NCI-H2171 (cell line): Measurements from ENCODE around the gene OAS3.
"Not testable (repeated sequence)": the region's sequence is repeated elsewhere in the genome, so short reads cannot be mapped to it uniquely, and the experiment has no call there.

Experiments used
- DNase-seq: peaks from one replicate; lab custom pipeline; 2025; lab: John Stamatoyannopoulos, UW

OAS3 gene

DNA sequence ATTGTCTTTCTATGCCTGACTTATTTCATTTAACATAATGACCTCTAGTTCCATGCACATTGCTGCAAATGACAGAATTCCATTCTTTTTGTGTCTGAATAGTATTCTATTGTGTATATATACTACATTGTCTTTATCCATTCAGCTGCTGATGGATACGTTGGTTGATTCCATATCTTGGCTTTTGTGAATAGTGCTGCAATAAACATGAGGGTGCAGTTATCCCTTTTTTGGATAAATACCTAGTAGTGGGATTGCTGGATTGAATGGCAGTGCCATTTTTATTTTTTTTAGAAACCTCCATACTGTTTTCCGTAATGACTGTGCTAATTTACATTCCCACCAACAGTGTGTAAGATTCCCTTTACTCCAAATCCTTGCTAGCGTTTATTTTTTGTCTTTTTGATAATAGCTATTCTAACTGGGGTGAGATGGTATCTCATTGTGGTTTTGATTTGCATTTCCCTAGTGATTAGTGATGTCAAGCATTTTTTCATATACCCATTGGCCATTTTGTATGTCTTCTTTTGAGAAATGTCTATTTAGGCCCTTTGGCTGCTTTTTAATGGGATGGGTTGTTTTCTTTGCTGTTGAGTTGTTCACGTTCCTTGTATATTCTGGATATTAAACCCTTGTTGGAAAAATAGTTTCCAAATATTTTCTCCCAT, 42.4 kb downstream of the OAS3 start:
- DNase-seq, result no peak

DNA sequence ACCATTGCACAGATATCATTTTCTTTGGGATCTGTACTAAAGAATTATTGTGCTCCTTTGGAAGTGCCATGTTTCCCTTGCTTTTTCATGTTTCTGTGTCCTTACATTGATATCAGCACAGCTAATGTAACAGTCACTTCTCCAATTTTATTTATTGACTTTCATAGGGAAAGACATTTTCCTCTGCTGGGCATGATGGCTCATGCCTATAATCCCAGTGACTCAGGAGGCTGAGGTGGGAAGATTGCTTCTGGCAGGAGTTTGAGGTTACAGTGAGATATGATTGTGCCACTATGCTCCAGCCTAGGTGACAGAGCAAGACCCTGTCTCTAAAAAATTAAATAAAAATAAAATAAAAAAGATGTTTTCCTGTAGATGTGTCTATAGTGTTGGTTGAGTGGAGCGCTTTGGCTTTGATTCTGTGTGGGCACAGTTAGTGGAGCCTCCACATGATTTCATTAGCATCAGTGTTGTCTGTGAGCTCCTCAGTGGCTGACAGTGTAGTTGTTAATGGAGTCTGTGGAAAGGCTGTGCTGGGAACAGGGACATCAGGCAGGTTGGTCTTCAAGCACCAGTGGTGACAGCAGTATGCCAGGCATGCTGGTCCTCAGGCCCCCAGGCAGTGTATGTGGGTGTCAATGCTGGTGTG, 47.5 kb downstream of the OAS3 start:
- DNase-seq, result no peak

DNA sequence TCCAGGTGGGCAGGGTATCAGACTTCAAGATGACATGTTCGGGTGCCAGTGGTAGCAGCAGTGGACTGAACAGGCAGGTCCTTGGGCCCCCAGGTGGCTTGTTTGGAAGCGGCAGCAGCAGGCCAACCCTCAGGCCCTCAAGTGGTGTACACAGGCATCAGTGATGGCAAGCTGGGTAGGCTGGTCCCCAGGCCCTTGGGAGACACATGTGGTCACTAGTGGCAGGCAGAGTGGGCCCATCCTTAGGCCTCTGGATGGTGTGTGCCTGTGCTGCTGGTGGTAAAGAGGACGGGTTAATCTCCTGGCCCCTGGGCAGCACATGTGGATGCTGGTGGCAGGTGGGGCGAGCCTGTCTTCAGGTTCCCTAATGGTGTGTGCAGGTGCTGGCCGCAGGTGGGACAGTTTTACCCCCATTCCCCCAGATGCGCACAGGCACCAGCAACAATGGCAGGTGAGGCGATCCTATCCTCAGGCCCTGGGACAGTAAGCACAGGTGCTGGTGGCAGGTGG, 48.1 kb downstream of the OAS3 start:
- no peak for DNase-seq

DNA sequence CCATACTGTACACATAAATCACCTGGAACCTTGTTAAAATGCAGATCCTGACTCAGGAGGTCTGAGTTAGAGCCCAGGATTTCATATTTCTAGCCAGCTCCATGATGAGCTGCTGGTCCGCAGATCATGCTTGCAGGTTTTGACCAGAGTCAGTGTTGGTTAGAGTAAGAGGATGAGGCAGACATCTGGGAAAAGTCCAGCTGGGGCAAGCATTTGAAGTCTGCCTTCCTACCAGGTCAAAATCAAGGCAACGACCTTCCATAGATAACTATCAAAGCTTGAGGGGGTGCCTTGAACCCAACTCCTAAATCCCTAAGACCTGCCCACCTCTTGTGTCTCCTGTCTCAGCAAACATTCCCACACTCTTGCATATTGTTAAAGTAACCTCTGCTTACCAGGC, 49.3 kb downstream of the OAS3 start:
- no peak for DNase-seq

DNA sequence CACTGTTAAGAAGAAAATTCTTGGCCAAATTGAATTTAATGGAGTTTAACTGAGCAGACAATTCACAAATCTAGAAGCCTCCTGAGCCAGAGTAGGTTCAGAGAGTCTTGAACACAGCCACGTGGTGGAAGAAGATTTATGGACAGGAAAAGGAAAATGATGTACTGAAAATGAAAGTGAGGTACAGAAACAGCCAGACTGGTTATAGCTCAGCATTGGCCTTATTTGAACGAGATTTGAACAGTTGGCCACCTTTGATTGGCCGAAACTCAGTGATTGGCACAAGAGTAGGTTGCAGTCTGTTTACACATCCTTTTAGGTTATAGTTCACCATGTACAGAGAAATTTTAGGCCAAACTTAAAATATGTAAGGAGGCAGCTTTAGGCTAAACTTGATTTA, 50.0 kb downstream of the OAS3 start:
- no peak for DNase-seq

DNA sequence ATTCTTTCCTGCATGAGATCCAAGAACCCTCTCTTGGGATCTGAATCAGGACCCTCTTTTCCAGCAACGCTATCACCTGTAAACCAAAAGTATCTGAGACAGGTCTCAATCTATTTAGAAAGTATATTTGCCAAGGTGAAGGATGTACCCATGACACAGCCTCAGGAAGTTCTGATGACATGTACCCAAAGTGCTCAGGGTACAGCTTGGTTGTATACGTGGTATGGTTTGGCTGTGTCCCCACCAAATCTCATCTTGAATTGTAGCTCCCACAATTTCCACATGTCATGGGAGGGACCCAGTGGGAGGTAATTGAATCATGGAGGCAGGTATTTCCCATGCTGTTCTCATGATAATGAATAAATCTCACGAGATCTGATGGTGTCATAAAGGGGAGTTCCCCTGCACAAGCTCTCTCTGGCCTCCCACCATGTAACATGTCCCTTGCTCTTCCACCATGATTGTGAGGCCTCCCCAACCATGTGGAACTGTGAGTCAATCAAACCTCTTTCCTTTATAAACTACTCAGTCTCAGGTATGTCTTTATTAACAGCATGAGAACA, 50.6 kb downstream of the OAS3 start:
- DNase-seq, result not testable (repeated sequence)

DNA sequence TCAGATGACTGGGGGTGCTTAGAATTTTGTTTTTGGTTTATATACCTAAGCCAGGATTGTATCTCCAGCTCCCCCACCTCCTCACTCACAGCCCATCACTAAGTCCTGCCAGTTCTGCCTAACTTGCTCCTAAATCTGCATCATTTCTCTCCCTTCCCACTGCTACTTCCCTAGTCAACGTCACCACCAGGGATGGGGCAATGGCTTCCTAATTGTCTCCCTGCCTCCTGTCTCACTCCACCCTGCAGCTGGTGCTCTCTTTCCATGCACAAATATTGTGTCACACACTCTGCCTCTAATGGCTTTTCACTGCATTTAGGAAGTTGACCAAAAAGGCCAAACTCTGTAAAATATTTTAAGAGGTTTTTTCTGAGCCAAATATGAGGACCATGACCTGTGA, 51.5 kb downstream of the OAS3 start:
- no peak for DNase-seq

DNA sequence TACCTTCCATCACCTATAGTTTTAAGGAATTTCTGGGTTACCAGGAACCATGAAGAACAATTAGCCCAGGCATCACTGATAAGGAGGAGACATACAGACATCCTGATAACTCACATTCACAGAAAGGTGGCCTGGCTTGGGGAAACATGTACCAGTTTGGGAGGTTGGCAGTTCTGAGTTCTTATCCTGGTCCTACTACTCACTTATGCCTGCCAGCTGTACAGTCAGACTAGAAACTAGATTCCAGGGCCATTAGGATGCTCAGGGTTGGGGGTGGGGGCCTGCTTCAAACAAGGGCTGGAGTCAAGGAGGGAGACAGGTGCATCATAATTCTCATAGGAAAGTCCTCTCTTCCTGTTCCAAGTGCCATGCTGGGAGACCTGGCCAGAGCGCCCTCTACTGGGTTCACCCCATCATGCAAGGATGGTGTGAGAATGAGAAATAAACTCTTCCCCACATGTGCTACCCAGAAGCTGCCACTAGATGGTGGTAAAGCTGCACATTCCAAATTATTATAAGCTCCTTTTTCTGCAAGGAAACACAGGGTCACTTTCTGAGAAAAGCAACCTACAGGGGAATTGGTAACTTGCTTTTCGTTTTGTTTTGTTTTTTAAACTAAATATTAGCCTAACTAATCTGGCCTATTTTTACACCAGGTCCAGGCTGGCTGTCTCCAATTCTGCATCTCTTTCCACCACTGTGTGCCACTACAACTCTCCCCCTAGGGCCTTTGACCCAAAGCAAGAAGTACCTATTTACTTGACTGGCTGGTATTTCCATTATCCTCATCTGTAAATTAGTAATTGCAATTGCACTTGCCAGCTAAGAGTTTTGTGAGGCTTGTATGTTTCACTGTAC, 54.5 kb downstream of the OAS3 start:
- no peak for DNase-seq

DNA sequence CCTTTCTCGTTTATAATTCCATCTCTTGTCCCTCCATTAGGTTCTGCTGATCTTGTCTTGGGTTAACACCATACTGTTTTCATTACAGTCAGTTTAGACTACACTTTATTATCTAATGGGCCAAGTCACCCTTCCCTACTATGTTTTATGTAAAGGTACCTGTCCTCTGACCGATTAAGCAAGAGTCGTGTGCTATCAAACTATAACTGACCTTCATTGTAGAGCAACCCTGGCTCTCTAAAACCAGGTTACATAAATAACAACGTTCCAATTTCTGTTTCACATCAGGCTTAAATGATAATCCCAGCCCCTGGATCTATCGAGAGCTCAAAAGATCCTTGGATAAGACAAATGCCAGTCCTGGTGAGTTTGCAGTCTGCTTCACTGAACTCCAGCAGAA, 56.7 kb downstream of the OAS3 start:
- DNase-seq, result no peak

DNA sequence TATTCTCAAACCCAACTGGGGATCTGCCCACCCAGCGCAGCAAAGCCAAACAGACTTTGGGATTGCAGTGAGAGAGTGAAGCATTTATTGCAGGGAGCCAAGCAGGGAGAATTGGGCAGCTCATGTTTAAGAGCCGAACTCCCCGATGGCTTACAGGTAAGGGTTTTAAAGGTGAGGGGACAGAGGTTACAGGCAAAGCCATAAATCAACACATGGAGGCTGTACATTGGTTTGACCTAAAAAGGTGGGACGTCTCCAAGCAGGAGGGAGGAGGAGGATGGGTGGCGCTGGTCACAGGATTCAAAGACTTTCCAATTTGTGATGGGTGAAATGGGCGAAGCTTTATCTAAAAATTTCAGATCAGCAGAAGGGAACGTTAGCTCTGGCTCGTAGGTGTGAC, 58.2 kb downstream of the OAS3 start:
- no peak for DNase-seq

DNA sequence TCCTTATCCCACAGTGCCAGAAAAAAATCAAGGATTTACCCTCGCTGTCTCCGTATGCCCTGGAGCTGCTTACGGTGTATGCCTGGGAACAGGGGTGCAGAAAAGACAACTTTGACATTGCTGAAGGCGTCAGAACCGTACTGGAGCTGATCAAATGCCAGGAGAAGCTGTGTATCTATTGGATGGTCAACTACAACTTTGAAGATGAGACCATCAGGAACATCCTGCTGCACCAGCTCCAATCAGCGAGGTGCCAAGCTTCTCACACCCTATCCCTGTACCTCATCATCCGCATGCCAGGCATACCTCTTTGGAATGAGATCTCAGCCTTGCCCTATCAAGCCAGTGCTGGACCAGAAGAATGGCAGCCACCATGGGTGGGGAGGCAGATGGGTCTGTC, 59.2 kb downstream of the OAS3 start:
- DNase-seq, result no peak

DNA sequence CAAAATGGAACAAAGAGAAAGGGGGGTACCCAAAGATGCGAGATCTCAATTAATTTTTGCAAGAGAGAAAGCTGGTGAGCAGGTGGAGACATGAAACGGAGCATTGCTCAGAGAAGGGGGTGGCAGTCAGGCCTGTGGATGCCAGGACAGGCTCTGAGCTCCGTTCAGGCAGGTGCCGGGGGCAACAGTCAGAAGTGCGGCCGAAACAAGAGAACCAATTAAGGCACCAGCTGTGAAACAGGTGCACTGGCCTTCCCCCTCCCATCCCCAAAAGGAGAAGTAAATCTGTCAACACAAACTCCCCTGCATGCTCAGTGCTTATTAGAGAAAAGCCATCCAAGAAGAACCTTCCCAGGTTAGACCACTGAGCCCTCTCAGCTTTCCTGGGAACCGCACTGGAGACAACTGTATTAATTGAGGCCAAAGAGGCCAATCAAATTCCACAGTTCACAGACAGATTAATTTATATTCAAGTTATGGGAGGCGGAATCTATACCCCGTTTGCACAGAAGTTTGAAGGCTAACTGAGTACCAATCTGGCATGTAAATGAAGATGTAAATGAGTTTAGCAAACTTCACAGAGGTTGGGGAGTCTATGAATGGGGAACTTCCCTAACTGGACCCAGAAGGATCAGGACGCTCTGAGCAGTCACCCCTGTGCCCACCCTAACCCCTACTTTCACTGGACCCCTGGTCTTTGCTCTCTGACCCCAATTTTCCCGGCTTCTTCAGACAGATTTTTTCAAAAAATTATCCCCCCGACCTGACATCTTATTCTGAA, 60.9 kb downstream of the OAS3 start:
- peak; percentile 53 for DNase-seq

DNA sequence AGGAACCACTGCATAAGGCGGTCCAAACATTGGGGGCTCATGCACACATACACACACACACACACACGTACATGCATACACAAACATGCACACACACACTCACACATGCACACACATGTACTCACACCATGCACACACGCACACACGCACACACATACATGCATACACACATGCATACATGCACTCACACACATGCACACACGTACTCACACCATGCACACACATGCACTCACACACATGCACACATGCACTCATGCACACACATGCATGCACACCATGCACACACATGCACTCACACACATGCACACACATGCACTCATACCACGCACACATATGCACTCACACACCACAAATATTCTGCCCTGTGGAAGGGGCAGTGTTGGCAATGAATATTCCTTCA, 62.2 kb downstream of the OAS3 start:
- DNase-seq, result no peak

DNA sequence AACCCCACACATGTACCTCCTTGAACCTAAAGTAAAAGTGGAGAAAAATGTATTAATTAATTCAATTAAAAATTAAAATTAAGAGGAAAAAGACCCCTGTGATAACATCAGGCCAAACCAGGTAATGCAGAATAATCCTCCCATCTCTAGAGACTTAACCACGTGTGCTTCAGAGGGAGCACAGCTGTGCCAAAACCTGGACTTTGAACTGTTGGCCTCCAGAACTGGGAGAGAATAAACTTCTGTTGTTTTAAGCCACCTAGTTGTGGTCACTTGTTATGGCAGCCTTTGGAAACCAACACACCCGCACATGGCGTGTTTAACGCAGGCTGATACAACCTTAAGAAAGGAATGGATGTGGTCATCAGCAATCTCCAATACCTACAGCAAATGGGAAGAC, 63.9 kb downstream of the OAS3 start:
- no peak for DNase-seq

DNA sequence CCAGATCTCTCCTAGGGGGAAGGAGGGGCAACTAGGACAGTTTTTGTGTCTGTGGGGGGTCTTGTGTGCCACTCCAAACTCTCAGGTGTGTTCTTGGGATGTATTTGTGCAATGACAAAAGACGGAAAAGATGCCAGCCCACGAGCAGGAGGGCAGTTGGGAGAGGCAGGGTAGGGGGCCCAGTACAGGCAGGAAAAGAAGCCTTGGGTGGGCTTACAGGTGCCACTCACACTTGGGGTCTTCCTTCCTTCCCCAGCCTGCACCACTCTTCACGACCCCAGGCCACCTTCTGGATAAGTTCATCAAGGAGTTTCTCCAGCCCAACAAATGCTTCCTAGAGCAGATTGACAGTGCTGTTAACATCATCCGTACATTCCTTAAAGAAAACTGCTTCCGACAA, 64.4 kb downstream of the OAS3 start:
- no peak for DNase-seq

DNA sequence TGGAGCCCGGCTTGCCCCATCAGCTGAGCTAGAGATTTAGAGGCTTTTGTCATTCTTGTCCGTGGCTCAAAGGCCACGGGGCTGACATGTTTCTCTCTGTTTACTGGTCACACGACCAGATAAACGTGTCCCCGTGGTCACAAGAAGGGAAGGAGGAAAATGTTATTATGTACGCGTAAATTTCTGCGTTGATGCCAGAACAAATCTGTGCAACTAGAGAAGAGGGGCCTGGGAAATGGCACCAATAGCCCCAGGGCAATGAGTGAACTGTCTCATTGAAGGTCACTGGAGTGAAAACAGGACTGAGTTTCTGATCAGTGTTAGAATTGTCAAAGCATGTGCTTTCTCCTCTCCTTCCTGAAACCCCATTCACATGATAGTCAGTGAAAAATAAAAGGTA, 65.4 kb downstream of the OAS3 start:
- no peak for DNase-seq

DNA sequence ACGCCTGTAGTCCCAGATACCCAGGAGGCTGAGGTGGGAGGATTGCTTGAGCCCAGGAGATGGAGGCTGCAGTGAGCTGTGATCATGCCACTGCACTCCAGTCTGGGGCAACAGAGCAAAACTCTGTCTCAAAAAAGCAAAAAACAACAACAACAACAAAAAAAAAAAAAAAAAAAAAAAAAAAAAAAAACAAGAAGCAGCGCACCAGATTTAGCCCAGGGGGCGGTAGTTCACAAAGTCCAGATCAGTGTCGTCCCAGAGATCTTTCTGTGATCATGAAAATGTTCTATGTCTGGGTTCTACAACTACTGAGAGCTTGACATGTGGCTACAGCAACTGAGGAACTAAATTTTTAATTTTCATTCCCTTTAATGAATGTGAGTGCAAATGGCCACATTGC, 67.5 kb downstream of the OAS3 start:
- DNase-seq, result no peak

DNA sequence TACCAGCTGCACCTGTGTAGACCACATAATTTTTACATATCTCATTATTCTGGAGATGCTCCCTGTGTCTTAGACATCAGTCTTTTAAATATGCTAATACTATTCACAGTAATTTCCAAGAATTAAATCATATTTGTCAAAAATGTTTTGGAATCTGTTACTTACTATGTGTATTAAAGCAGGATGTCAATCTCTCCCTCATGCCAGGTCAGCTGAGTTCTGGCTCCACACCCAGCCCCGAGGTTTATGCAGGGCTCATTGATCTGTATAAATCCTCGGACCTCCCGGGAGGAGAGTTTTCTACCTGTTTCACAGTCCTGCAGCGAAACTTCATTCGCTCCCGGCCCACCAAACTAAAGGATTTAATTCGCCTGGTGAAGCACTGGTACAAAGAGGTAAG, 67.9 kb downstream of the OAS3 start:
- DNase-seq, result no peak

DNA sequence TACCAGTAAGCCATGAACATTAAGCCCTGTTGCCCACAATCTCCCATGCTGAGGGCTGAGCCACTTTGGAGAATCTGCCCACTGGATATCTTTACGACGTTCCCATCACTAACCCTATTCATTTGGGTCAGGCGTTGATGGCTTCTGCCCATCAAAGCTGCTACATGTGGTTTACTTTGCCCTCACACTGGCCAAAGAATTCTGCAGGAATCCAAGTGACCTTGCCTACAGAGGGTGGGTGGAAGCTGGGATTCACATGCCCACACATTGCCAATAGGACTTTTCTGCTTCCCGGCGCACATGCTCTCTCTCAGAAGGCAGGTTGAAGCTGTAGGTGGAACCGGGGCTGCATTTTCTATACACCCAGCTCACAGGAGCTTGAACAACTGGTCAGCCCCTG, 68.4 kb downstream of the OAS3 start:
- no peak for DNase-seq

DNA sequence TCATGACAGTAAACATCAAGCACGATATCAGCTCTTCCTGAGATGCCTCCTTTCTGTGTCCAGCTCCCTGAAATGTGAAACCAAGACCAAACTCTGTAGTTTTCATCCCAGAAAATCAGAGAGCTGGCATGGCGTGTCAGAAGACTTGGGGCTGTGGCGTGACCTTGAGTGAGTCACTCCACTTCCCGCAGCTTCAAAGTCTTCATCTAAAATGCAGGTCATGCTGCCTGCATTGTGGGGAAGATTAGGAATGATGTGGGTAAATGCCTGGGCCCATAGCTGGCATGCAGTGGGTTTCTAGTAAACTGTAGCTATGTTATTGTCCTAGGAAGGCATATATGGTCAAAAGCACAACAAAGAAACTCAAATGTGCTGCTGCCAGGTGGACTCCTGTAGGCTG, 68.9 kb downstream of the OAS3 start:
- no peak for DNase-seq

DNA sequence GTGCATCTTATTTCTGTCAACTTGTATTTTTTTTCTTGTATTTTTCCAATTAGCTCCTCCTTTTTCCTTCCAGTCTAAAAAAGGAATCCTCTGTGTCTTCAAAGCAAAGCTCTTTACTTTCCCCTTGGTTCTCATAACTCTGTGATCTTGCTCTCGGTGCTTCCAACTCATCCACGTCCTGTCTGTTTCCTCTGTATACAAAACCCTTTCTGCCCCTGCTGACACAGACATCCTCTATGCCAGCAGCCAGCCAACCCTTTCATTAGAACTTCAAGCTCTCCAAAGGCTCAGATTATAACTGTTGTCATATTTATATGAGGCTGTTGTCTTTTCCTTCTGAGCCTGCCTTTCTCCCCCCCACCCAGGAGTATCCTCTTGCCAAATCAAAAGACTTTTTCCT, 72.4 kb downstream of the OAS3 start:
- DNase-seq, result no peak

DNA sequence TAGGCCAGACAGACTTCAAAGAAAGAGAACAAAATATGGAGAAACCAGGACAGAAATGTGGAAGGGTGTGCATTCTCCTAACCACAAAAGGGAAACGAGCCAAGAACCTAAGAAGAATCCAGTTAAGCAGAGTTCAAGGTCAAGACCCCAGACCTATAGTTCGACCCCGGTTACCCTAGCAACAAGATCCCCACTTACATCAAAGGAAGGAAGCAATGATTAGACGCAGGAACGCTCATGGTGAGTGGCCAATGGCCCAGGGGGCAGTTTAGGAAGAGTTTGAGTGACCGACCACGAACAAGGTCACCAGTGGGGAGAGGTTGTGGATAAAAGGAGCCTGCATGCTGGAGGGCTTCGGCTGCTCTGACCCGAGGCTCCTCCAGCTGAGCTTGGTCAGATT, 76.3 kb downstream of the OAS3 start:
- DNase-seq, result no peak
